GM19455 (cell line): ENCODE results near the gene ANP32A.

Source experiments
- ATAC-seq: cut with Tn5 transposase; IDR thresholded peaks from one replicate; pipeline ENCODE4 v1.9.1; 2021; ENCODE audit not compliant: unreplicated experiment

The ANP32A gene

DNA sequence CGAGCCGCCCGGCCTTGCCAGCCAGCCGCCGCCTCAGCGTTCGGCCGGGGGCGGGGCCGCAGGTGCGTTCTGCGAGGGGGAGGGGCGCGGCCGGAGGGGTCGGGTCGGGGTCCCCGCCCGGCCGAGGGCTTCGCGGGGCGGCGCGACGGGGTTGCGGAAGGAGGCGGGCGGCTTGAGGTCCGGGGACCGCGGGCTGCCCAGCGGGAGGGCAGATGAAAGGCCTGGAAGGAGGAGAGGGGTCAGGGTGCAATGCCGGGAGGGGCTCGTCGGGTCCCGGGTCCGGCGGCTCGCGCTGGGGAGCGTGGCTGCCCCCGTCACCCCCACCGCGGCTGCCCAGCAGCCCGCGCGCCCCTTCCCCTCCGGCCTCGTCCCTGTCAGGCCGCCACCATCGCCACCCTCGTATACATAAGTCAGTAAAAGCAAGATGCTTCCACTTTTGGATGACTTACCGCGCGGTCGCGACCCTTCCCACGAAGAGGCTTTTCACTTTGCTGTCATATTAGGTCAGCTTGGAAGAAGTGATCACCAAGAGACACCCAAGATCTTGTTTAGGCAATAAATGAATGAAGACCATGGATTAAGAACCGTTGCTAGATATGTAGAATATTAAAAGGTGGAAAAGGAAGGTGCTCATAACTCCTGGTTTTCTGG is 620 bp upstream of the ANP32A start:
- ATAC-seq, result peak; percentile 11

DNA sequence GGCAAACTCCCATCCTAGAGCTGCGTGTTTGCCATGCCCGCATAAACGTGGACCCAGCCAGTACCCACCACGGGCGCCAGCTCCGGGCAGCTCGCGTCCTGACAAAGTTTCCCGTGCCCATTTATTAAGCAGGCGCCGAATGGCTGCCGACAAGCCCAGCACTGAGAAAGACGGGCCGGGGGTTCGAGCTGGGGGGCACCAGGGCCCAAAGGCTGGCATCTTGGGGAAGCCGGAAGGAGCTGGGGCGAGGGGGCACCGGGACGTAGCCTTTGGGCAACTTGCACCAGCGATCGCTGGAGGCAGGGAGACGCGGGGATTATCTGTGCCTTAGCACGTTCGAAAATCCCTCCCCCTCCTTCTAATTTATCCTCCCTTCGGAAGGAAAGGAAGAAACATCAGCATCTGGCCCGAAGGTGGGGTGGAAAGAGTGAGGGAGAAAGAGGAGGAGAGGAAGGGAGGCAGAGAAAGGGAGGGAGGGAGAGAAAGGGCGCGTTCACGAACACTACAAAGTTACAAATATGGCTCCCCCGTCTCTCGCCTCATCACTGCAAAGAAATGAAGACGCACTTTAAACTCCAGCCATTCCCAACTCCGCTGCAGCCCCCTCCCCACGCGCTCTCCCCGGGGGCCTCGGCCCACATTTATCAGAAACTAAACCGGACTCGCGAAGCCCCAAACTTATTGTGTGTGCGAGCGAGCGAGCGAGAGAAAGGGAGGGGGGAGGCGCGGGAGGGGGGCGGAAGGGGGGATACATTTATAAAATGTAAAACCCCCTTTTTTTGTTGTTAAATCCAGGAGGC is 1.0 kb downstream of the ANP32A start:
- ATAC-seq, result no peak

GRCh38 chr15:68818769-68819494 is 1.8 kb downstream of the ANP32A start:
- ATAC-seq, result no peak

GRCh38 chr15:68818066-68818768 is 2.5 kb downstream of the ANP32A start:
- ATAC-seq, result no peak

- ATAC-seq, result no peak
Measured at GRCh38 chr15:68817304-68818065, 3.2 kb downstream of the ANP32A start.

DNA sequence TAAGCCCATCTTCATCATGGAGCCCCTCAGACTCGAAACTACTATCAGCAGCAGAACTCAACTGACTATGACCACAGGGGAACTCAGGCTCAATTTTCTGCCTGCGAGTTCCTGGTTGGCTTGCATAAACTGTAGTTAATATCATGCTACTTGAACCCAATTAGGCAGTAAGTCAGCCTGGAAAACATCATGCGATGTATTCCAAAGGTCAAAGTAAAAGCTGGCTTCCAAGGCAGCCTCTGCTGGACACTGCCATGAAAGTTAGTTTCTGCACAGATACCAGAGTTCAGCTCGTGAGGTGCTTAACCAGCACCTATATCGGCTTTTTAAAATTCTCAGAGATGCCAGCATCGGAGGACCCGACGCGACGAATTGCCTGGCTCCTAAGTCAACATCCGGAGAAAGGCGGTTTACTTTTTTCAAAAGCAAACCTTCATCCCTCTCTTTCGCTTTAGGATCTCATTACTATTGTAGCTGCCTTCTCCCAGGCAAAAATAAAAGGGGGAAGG is 3.8 kb downstream of the ANP32A start:
- no peak for ATAC-seq

GRCh38 chr15:68816158-68816557 is 4.5 kb downstream of the ANP32A start:
- no peak for ATAC-seq

DNA sequence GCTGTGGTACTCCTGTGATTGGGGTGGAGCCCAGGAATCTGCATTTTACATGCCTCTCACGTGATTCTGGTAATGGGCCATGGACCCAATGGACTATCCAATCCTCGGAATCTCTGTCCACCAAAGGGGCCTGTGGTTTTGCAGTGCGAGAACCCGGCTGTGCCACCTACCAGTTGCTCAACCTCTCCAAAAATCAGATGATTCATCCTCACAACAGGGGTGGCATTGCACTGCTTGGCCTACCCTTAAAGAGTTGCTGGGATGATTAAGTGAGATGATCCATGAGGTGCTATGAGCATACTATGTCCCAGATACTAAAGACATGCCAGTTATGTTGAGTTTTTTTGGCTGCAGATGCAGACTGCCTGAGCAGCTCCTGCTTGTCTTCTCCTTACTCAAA is 5.1 kb downstream of the ANP32A start:
- no peak for ATAC-seq

- no peak for ATAC-seq
Measured at GRCh38 chr15:68814596-68814995, 6.1 kb downstream of the ANP32A start.

DNA sequence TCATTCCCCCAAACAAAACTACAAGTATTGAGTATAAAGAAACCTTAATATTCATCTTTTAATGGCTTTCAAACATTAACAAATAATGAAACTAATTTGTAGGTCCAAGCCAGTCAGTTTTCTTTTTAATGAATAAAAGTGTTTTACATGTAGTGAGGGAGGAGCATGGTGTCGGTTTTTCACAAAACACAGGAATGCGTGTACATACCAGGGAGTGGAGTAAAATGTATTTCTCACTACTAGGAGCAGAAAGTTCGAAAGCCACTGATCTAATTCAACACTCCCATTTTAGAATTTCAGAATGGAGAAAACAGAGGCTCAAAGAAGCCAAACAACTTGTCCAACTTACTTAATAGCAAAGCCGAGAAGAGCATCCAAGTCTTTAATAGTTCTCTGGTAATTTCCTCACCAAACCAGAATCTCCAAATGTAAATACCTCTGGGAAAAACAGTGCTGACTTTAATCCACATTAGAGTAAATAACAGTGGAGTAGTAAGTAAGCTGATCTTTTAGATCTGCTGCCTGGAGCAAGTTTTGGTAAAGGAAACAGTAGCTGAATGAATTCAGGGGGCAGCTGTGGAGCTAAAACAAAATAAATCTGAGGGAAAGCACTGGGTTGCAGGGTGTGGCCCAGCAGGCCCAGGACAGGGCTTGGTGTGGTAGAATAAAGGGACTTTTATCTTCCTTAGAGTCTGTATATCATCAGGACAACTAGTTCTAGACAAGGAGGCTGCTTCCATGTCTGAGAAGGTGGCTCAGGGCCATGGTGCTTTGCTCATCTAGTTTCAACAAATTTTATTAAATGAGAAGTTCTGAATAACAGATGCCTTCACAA is 7.9 kb downstream of the ANP32A start:
- ATAC-seq, result no peak

GRCh38 chr15:68812069-68812468 is 8.6 kb downstream of the ANP32A start:
- ATAC-seq, result no peak

GRCh38 chr15:68809517-68809916 is 11.2 kb downstream of the ANP32A start:
- ATAC-seq, result no peak

GRCh38 chr15:68808770-68809169 is 11.9 kb downstream of the ANP32A start:
- ATAC-seq, result no peak

DNA sequence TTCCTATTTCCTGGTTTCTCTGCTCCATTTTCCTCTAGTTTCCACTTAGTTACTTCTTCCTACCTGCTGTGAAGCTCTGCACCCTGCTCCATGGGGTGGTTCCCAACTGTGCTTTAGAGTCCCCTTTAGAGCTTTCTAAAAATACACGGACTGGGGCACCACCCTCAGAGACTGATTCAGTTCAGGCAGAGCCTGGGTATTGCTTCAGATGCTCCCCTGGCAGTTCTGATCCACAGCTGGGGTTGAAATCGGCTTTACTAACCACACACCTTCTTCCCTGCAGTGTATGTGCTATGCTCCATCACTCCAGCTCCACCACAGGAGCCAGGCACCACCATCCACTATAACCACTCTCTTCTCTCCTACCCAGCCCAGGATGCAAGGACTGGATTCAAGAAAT is 12.6 kb downstream of the ANP32A start:
- no peak for ATAC-seq

DNA sequence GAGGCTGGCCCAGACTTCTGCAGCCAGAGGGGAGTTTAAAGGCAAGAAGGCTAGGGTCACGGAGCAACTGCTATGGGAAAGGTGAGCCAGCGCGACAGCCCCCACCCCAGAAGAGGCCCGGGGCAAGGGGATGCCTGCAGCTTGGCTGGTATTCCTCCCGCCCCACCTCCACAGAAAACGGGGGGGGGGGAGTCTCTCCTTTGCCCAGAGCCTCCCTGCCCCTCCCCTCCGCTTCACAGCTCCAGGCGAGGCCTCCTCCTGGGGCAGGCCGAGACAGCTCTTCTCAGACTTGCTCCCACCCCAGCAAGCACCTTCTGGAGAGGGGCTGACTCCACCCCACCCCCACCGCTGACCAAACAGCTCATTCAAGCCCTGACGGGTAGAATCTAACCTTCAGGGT is 13.4 kb downstream of the ANP32A start:
- no peak for ATAC-seq

DNA sequence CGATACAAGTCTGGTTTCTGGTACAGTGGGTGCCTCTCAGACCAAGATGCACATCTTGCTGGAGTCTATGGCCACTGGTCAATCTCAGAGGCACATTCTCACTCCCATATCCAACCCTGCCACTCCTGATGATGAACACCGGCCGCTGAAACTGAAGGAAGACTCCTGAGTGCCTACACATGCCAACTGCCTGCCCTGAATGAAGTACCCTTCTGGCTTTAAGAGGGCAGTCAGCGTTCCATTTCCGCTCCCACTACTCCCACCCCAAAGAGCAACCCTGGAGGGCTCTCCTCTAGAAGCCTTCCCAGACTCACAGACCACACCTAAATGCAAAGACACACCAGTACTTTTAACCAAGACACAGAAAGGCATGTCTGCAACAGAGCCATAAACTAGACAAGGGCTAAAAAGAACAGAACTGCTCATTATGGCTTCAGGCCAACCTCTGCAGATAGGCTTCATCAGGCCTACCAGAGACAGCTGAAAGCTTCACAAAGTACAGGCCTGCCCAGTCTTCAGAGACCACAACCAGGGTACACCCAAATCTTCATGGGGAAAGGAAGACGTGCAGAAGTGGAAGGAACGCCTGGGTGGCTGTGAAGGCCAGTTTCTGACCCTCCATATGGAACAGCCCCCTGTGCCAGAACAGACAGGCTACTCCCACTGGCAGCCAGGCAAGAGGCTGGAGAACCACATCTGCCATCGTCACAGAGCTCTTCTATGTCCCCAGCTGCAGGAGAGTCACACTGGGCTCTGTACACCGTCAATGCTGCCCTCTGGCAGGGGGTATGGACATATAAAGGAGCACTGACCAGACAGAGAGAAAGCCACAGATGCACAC is 14.3 kb downstream of the ANP32A start:
- no peak for ATAC-seq

DNA sequence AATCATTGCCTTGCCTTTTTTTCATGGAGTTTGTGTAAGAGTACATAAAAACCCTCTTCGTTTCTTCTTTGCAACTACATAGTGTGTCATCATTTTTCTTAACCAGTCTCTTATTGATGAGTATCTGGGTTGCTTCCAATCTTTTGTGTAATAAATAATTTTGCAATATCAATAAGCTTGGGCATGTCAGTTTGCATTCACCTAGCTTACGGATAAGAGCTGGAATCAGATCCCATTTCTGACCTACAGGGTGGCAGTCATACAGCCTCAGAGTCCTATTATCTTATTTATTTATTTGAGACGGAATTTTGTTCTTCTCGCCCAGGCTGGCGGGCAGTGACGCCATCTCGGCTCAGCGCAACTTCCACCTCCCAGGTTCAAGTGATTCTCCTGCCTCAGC is 18.3 kb downstream of the ANP32A start:
- ATAC-seq, result no peak

DNA sequence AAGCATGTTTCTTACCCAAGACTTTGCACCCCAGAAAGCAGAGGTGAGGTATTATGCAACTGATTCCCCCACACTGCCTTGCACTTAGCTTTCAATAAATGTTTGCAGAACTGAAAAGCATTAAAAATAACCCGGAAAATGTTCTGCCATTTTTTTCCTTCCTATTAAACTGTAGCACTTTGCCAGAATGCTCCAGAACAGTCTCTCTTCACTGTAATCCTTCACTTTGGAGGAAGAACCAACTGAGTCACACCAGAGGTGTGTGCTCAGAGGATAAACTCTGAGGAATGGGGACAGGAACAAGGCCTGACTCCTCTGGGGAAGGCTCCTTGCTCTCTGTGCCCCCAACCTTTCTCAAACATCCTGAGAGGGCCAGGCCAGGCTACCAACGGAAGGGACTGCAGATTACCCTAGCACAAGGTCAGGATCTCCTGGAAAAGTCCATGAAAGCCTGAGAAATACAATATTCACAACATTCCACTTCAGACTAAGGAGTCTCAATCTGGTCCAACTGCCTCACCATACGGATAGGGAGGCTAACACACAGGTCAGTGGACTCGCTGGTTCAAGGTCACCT is 19.0 kb downstream of the ANP32A start:
- no peak for ATAC-seq
